GM12892 (cell line): Measurements from ENCODE around the gene XPR1.

Source experiments
- DNase-seq: peaks from one replicate; pipeline ENCODE4 v3.0.0; 2011; ENCODE audit not compliant: insufficient read length
- FAIRE-seq: peaks from 2 replicates; lab custom pipeline; 2011; peaks lifted over from hg19 to GRCh38; lab: Jason Lieb, UNC
- POLR2A ChIP-seq: IDR thresholded peaks from 2 replicates; pipeline ENCODE4 v1.6.1; 2011; ENCODE audit warnings: low read depth, low read length, control low read depth
- POLR2AphosphoS5 ChIP-seq: IDR thresholded peaks from 2 replicates; pipeline ENCODE4 v1.6.1; 2011; ENCODE audit warnings: low read depth, low read length, control low read depth
- TAF1 ChIP-seq: IDR thresholded peaks from 2 replicates; pipeline ENCODE4 v1.6.1; 2011; ENCODE audit warnings: low read depth, mild to moderate bottlenecking, control low read depth, low read length, borderline replicate concordance

XPR1 gene

DNA sequence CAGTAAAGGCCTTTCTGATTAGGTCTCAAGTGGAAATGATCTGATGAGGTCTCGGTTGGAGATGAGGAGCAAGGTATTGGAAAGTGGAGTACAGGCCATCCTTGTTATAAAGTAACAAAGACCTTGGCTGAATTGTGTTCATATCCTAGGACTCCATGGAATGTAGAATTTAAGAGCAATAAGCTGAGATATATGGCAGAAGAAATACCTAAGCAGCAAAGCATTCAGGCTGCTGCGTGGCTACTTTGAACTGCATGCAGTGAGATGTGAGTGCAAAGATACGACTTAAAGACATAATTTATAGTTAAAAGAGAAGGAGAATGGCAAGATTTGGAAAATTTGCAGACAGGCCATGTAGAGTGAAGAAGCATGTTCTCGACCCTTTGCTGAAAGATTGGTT, 11.2 kb upstream of the XPR1 start:
- no peak for FAIRE-seq
- TF ChIP-seq TAF1, result no peak
- no peak for TF ChIP-seq POLR2AphosphoS5
- TF ChIP-seq POLR2A, result no peak
- no peak for DNase-seq

DNA sequence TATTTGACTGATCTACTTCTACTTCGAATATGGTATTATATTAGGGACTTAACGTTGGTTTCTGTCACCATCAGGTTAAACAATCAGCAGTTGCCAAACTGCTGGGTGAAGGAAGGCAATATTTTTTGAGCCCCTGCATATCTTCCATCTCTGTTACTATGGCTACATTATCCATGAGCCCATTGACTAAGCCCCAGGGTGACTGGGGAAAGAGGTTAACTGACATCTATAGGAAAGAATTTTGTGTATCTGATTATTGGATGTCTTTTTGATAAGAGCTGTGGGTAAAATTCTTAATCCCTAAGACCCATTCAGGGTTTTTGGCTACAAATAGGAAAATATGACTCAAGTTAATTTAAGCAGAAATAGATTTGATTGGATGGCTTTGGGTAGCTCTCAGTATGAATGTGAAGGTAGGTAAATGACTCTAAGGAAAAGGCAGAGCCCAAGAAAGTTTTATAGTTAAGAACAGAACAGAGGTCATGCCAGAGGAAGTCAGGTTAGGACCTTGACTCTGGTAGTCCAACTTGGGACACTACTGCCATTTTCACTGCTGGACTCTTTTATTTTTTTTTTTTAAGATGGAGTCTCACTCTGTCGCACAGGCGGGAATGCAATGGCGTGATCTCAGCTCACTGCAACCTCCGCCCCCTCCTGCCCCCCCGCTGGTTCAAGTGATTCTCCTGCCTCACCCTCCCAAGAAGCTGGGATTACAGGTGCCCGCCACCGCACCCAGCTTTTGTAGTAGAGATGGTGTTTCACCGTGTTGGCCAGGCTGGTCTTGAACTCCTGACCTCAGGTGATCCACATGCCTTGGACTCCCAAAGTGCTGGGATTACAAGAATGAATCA, 8.9 kb upstream of the XPR1 start:
- TF ChIP-seq POLR2A (no peak), POLR2AphosphoS5 (no peak), TAF1 (no peak)
- DNase-seq, result no peak
- no peak for FAIRE-seq

DNA sequence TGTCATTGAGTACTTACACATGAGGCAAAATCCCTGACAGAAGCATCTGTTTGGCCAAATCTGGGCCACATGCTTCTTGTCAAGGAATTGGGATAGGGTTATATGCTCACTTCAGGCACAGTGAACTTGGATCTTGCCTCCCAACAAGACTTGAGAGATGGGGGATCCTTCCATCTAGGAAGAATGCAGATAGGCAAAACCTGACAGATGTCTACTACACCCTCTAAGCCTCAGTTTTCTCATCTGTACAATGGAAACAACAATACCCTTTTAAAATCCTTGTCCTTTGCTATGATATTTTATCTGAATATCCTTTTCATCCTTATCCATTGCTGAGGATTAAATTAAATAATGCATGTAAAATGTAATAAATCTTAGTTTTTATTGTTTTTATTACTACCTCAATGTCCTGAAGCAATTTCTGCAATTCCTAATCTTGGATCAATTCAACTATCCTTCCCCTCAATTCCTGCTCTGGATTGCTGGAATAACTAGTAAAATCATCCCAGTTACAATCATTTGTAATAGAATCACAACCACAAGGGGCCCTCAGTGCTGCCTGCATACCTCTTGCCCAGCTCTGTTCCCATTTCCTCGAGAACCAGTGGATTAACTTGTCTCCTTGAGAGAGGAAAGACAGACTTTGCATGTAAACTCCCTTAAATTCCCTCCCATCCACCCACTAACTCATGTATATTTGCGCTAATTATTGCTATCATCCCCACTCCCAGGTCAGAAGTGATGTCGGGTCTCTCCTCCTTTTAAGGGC, 8.1 kb upstream of the XPR1 start:
- no peak for TF ChIP-seq POLR2A
- TF ChIP-seq POLR2AphosphoS5, result no peak
- TF ChIP-seq TAF1, result no peak
- no peak for FAIRE-seq
- no peak for DNase-seq

DNA sequence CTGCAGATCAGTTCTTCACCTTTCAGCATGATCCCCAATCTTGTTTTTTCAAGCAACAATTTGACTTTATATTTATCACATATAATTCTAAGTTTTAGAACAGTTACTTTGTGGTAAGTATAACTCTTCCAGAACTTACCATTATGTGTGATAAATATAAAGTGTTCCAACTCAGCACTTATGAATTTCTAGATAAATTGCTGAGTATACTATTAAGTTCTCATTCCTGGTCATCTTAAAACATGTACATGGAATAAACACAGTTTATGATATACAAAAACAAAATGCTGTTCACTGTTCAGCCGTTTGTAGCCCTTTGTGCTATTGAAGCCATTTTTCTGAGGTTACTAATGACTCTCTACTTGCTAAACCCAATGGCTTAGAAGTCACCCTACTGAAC, 5.1 kb upstream of the XPR1 start:
- DNase-seq, result no peak
- FAIRE-seq, result no peak
- TF ChIP-seq TAF1 (no peak), POLR2AphosphoS5 (no peak), POLR2A (no peak)

DNA sequence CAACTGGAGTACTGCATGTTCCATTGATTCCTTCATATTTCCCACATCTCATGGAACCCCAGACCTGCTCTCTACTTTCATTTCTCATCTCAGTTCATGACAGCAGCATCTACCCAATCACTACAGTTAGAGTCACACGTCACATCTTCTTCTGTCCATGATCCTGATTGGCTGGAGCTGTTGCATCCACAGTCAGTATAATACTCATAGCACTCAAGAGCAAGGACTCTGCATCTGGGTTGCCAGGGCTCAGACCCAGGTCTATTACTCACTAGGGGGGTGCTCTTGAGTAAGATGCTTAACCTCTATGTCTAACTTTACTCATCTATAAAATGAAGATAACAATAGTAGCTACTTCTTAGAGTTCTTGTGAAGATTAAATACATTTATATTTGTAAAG, 4.4 kb upstream of the XPR1 start:
- FAIRE-seq, result no peak

DNA sequence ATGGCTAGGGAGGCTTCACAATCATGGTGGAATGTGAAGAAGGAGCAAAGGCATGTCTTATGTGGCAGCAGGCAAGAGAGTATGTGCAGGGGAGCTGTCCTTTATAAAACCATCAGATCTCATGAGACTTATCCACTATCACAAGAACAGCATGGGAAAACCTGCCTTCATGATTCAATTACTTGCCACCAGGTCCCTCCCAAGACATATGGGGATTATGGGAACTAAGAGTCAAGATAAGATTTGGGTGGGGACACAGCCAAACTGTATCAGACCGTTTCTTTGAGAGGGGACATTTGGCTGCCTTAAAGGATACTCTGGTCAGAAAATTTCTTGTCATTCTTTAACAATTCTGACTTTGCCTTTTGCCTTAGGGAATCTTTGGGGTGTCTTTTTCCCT, 3.2 kb upstream of the XPR1 start:
- FAIRE-seq (no peak), DNase-seq (no peak)

More for the DNA sequence above, 4.4 kb upstream of the XPR1 start:
- TF ChIP-seq TAF1 (no peak), POLR2AphosphoS5 (no peak), POLR2A (no peak)
- DNase-seq, result no peak

DNA sequence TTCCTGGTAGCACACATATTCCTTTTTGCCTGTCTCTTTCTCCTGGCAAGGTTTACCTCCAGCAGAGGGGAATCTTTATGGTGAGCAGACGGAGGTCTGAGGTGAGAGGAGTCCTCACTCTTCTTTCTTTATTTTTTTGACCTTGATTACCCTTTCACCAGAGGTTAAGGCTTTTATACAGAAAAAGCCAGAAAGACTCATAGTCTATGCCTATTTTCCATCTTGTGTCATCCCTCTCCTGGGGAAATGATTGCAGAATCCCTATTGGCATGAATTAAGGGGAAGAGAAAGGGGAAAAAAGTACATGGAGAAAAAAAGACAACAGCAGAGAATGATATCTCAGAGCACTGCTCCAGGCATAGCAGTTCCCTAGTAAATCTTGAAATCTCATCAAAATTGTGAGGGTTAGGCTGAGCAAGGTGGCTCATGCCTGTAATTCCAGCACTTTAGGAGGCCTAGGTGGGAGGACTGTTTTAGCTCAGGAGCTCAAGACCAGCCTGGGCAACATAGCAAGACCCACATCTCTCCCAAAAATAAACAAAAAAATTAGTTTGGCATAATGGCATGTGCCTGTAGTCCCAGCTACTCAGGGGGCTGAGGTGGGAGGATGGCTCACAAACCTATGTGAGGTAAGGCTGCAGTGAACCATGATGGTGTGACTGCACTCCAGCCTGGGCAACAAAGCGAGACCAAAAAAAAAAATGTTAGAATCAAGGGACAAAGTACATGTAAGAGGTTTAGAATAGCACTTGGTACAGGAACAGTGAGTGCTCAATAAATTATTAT, 1.2 kb upstream of the XPR1 start:
- no peak for DNase-seq
- TF ChIP-seq POLR2AphosphoS5, result no peak
- no peak for TF ChIP-seq POLR2A
- no peak for TF ChIP-seq TAF1
- FAIRE-seq, result no peak

More for the DNA sequence above, 3.2 kb upstream of the XPR1 start:
- TF ChIP-seq POLR2A (no peak), POLR2AphosphoS5 (no peak), TAF1 (no peak)

DNA sequence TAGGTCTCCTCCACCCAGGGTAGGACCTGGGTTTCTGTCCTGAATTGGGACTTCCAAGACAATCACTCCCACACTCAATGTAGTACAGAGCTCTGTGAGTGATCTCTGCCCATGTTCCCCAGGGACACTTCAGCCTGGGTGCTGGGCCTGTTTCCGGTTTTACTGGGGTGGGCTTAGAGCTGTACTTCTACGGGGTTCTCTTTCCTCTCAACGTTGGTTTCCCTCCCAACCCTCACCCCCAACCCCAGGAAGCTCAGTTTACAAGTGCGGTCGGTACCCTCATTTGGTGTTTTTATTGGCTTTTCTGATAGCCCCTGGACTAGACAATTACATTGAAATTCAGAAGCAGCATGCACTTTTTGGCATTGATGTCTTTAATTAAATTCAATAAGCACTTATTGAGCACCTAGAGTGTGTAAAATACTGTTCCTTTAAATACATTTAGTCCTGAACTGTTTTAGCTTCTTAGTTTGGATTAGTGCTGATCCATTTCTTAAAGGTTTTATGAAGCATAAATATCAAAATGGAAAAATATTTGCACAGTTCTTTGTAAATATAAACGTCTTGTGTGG, 542 bp upstream of the XPR1 start:
- DNase-seq, result no peak

DNA sequence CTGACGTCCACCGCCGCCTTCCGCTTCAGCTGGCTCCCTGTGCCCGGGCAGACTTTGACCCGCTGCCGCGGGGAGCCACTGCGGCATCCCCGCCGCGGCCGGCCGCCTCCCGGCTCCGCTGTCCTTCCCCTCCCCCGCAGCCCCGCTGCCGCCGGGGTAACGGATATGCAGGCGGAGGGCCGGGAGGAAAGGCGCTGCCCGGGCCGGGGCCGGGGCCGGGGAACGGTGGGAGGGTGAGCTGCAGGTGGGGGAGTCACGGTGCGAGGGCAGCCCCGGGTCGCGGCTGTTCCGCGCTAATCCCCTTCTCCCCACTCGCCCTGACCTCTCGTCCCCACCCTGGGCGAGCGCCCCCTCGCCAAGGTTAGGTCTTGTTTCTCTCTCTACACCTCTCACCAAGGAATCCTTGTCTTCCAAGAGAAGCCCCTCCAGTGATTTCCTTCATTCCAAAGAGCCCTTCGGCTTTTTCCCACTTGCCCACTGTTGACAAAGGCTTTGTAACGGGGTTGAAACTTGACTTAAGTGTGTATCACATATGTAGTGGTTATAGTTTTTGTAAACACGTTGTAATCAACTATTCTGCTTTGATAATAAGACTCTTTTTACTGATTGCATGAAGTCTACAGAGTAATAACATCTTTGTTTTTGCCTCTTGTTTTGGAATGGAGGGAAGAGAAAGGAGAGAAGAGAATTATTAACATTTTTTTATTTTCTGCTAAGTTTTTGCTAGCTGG, 669 bp downstream of the XPR1 start:
- TF ChIP-seq TAF1, result no peak
- no peak for TF ChIP-seq POLR2AphosphoS5
- TF ChIP-seq POLR2A, result no peak
- FAIRE-seq (no peak), DNase-seq (peak; percentile 53)

More for the DNA sequence above, 542 bp upstream of the XPR1 start:
- TF ChIP-seq POLR2AphosphoS5, result no peak
- no peak for TF ChIP-seq TAF1
- no peak for TF ChIP-seq POLR2A
- no peak for FAIRE-seq

DNA sequence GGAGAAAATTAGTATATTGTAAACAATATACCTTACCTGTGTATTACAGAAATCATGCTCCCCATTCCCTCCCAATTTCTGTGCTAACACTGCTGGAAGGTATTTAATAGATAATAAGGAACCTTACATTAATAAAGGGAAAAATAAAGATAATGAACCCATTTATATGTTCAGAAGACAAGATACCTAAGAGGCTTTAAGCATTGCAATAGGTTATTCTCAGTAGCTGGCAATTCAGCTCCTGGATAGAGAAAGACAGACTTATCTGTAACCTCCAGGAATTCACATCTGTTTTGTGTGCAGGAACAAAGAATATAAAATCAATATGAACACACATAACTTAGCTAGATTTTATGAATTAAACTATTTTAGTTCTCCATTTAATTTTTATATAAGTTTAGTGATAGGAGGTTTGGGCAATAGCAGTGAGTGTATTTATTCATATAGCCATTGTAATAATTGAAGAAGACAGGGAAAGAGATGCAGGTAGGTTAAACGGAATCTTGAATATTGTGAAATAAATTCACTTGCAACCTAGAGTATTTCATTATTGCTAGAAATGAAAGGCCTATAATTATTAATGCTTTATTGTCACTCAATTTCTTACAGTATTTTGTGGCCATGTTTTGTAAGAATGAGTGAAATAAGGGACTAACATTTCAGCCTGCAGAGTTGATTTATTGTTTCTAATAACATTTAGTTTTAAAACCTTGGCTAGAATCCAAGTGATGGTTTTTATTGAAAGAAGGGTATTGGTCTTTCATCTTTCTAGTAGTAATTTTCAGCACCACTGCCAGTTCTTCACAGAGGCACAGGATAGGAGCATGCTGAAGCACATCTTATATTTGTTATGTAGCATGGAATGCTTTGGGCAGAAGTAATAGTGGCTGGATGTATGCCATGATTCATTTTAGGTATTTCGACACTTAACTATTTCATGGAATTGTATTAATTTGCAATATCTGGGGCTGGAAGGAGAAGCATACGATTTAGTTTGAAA, 1.5 kb downstream of the XPR1 start:
- DNase-seq, result no peak
- TF ChIP-seq POLR2A, result no peak
- no peak for TF ChIP-seq TAF1
- no peak for TF ChIP-seq POLR2AphosphoS5
- FAIRE-seq, result no peak
